GM12892 (cell line): Measurements from ENCODE around the gene TSEN34.
"Not testable (repeated sequence)": the region's sequence is repeated elsewhere in the genome, so short reads cannot be mapped to it uniquely, and the experiment has no call there.

Experiments
- DNase-seq: peaks from one replicate; pipeline ENCODE4 v3.0.0; 2011; ENCODE audit not compliant: insufficient read length
- FAIRE-seq: peaks from 2 replicates; lab custom pipeline; 2011; peaks lifted over from hg19 to GRCh38; lab: Jason Lieb, UNC
- POLR2A ChIP-seq: IDR thresholded peaks from 2 replicates; pipeline ENCODE4 v1.6.1; 2011; ENCODE audit warnings: low read depth, low read length, control low read depth
- POLR2AphosphoS5 ChIP-seq: IDR thresholded peaks from 2 replicates; pipeline ENCODE4 v1.6.1; 2011; ENCODE audit warnings: low read depth, low read length, control low read depth
- TAF1 ChIP-seq: IDR thresholded peaks from 2 replicates; pipeline ENCODE4 v1.6.1; 2011; ENCODE audit warnings: low read depth, mild to moderate bottlenecking, control low read depth, low read length, borderline replicate concordance

TSEN34 gene

DNA sequence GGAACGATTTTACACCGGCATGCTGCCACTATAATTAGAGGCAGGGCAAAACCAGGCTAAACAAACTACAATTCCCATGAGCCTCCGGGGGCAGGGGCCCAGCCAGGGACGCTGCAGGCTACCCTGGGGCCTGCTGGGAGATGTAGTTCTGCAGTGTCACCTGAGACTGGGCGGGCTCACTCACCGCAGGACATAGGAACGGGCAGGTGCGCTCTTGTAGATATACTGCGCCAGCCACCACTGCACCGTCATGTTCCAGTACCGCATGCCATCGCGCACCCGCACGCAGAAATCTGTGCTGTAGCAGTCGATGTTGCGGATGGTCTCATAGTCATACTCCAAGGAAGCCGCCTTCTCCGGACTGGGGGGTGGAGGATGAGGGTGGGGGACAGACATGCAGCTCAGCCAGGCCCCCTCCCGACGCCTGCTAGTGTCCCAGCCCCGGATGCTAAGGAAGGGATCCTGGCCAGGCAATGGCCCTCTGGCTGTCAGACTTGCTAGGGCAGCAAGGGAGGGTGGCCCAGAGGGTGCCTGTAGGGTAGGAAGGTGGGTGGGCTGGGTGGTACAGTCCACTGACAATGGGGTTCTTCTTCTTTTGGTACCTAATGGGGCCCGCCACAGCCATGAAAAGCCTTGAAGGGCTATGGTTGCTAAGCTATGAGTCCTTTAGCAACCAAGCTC lies 12.4 kb upstream of the TSEN34 start:
- TF ChIP-seq POLR2A (no peak), TAF1 (no peak)
- DNase-seq, result no peak
- FAIRE-seq, result peak; percentile 42

DNA sequence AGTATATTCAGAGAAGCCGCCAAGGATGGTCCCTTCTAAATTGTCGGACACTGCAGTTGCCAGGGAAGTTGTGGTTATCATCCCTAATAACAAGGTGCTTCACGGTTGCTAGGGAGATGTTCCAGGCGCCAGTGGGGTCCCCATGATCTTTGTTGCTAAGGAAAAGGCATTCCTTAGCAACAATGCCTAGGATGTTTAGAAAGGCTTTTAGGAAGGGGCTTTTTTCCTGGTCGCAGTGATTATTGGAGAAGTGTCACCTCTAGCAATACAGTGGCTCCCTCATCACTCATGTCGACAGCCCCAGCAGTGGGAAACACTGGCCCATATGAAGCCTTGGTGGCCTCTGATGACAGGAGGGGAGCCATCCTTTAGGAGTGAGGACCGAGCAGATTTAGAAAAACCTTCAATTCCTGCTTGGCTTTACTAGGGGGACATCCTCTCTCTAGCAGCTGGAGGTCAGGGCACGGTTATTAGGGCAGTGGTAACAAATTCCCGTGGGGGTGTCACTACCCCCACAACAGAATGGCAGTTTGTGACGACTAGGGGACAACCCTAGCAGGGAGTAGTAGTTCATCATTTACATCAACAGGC lies 11.8 kb upstream of the TSEN34 start:
- no peak for TF ChIP-seq TAF1
- no peak for TF ChIP-seq POLR2AphosphoS5
- TF ChIP-seq POLR2A, result no peak
- FAIRE-seq, result peak; percentile 27
- no peak for DNase-seq

DNA sequence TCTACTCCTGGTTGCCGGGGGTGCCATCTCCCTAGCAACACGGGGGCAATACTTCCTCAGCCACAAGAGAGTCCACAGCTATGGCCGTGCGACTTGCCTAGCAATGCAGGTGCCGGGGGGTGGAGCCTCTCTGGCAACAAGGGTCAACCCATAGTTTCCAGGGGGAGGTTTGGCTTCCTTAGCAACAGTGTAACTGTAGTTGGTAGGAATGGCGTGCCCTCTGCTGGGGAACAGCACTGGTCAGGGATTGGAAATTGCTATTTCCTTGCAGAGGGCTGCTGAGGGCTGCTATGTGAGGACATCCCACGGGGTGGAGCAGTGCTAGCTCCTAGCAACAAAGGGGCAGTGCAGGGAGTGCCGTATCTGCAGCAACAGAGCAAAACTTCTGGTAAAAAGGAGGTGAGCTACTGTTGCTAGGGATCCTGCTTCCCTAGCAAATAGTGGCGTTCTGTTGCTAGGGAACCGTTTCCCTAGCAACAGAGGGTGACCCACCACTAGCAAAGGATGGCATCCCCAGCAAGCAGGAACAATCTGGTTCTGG lies 11.1 kb upstream of the TSEN34 start:
- FAIRE-seq (peak; percentile 33), DNase-seq (no peak)
- TF ChIP-seq TAF1 (no peak), POLR2A (no peak), POLR2AphosphoS5 (no peak)

DNA sequence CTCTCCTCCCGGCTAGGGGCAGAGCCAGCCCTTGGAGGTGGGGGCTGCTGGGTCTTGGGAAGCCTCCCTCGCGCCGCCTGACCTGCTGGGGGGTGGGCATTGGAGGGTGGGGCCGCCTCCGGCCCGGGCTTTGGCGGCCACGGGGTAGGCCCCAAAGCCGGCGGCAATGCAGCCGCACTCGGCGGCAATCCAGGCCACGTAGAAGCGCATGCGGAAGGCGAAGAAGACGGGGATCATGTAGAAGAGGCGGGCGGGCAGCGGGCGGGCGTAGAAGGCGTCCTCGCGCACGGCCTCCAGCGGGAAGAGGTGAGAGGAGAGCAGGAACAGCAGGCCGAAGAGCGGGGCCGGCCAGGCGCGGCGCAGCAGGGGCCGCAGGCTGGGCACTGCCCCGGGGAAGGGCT lies 10.4 kb upstream of the TSEN34 start:
- TF ChIP-seq TAF1, result no peak
- TF ChIP-seq POLR2A, result no peak
- TF ChIP-seq POLR2AphosphoS5, result no peak
- no peak for DNase-seq
- no peak for FAIRE-seq

DNA sequence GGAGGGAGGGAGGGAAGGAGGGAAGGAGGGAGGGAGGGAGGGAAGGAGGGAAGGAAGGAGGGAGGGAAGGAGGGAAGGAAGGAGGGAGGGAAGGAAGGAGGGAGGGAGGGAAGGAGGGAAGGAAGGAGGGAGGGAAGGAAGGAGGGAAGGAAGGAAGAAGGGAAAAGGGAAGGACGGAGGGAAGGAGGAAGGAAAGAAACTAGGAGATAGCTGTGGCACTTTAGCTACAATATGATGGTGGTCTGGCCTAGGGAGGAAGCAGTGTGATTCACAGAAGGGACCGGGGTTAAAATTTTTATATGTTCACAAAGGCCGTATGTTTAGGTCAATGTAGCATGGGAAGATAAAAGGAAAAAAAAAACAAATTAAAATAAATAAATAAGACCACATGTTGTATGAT lies 9.2 kb upstream of the TSEN34 start:
- FAIRE-seq, DNase-seq: not testable (repeated sequence)

GRCh38 chr19:54183431-54183830 lies 7.7 kb upstream of the TSEN34 start:
- FAIRE-seq (no peak), DNase-seq (no peak)
- TF ChIP-seq POLR2AphosphoS5 (no peak), TAF1 (no peak), POLR2A (no peak)

GRCh38 chr19:54186351-54186750 lies 4.8 kb upstream of the TSEN34 start:
- FAIRE-seq (no peak), DNase-seq (no peak)
- no peak for TF ChIP-seq TAF1

- no peak for DNase-seq
- no peak for TF ChIP-seq POLR2A
- TF ChIP-seq POLR2AphosphoS5, result no peak
- no peak for FAIRE-seq
These were observed 4.2 kb upstream of the TSEN34 start for GRCh38 chr19:54186934-54187381.

GRCh38 chr19:54188215-54188871 lies 2.8 kb upstream of the TSEN34 start:
- TF ChIP-seq TAF1, result no peak
- TF ChIP-seq POLR2A, result no peak
- no peak for TF ChIP-seq POLR2AphosphoS5
- FAIRE-seq (no peak), DNase-seq (no peak)

DNA sequence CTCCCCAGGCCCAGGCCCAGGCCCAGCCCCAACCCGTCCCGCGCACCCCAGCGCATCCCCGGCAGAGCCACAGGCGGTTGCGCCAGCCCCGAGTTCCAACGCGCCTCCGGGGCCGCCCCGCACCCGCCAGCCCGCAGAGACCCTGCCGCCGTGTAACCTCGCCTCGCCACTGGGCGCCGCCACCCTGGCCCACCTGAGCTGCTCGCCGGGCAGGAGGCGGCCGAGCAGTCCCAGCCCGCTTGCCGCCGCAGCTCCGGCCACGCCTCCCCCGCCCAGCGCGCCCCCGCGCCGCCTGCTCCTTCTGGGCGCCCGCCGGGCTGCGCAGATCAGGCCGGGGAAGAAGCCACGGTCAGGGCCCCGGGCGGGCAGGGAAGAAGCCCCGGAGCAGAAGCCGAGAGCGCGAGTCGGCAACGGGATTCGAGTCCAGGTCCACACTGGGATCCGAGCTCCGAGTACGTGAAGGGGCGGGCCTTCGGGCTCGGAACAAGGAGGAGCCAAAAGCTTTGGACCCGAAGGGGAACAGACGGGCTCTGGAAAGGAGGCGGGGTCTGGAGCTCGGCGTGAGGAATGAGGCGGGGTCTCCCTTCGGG lies 1.9 kb upstream of the TSEN34 start, which contains the start of gene MBOAT7:
Gene MBOAT7 (minus strand): TSS at position 436 of the 590 bp plus-strand sequence. CDS start 1,072 bp downstream, outside the sequence.
- no peak for FAIRE-seq
- DNase-seq, result peak; percentile 89

GRCh38 chr19:54189735-54190502 lies 1.2 kb upstream of the TSEN34 start:
- TF ChIP-seq POLR2A, result peak; percentile 82
- TF ChIP-seq POLR2AphosphoS5, result peak; percentile 77
- no peak for TF ChIP-seq TAF1
- peak; percentile 71 for DNase-seq
- FAIRE-seq, result peak; percentile 99

More for the DNA sequence above, 1.9 kb upstream of the TSEN34 start, which contains the start of gene MBOAT7:
- TF ChIP-seq POLR2A (peak; percentile 48; the same call in 1 of the 2 replicates), TAF1 (no peak), POLR2AphosphoS5 (no peak)
